Suprapubic skin (tissue), 4 donors: ENCODE measurements around the gene PKP3. TPM values are rescaled to one million over a fixed set of nuclear protein-coding genes. Genes with fewer than 3 reads are reported as not detected.

ENCODE experiments used
- DNase-seq, 2 donors: peaks; one replicate each; pipeline ENCODE4 v3.0.0-alpha.2; 2019; ENCODE audit warnings: low spot score in 2 of 2
- H3K27ac ChIP-seq: fragments of 200-600 bp; sonication (generic); one replicate; pipeline ENCODE4 v1.5.1; 2019
- H3K27me3 ChIP-seq: fragments of 200-600 bp; sonication (generic); one replicate; pipeline ENCODE4 v1.5.1; 2019
- H3K36me3 ChIP-seq: fragments of 200-600 bp; sonication (generic); one replicate; pipeline ENCODE4 v1.5.1; 2019
- H3K4me1 ChIP-seq: fragments of 200-600 bp; sonication (generic); one replicate; pipeline ENCODE4 v1.5.1; 2019
- H3K4me3 ChIP-seq: fragments of 200-600 bp; sonication (generic); one replicate; pipeline ENCODE4 v1.5.1; 2019; ENCODE audit warnings: mild to moderate bottlenecking
- H3K9me3 ChIP-seq: fragments of 200-600 bp; sonication (generic); one replicate; pipeline ENCODE4 v1.5.1; 2019
- EP300 ChIP-seq: sonication (generic); formaldehyde crosslinking; IDR thresholded peaks from one replicate; pipeline ENCODE4 v1.6.1; 2017; ENCODE audit warnings: antibody characterized with exemption
- POLR2A ChIP-seq, 2 donors: fragments of 450-650 bp; IDR thresholded peaks; one replicate each; pipeline ENCODE4 v1.6.1; 2017; ENCODE audit warnings: antibody characterized with exemption in 2 of 2, mild to moderate bottlenecking in 2 of 2, moderate library complexity in 2 of 2
- POLR2AphosphoS5 ChIP-seq, 3 donors: sonication (generic); formaldehyde crosslinking; IDR thresholded peaks; one replicate each; pipeline ENCODE4 v1.6.1; 2017; ENCODE audit warnings: antibody characterized with exemption in 3 of 3
- WGBS: methylation state at CpG from one replicate; pipeline ENCODE4 v1.1.5; 2018; 5-methylcytosine and 5-hydroxymethylcytosine counted together
- total RNA-seq, 4 donors: library from RNA; depleted of rRNA; stranded (reverse); fragments of >200 nt; gene quantifications; one replicate each; pipeline ENCODE4 v1.1.0, GENCODE V29; 2016
- TF ChIP-seq, protein P1 (sequence below), 2 donors: fragments of 200-600 bp in 1 of 2; fragments of 450-650 bp in 1 of 2; sonication (generic) in 1 of 2; IDR thresholded peaks; one replicate each; pipeline ENCODE4 v1.5.1; 2016 to 2019; ENCODE audit warnings: antibody characterized with exemption in 2 of 2, mild to moderate bottlenecking in 1 of 2, moderate library complexity in 1 of 2

PKP3 gene
- total RNA-seq, 4 donors from 2014 or later, result 318 to 486 (median 428) TPM

DNA sequence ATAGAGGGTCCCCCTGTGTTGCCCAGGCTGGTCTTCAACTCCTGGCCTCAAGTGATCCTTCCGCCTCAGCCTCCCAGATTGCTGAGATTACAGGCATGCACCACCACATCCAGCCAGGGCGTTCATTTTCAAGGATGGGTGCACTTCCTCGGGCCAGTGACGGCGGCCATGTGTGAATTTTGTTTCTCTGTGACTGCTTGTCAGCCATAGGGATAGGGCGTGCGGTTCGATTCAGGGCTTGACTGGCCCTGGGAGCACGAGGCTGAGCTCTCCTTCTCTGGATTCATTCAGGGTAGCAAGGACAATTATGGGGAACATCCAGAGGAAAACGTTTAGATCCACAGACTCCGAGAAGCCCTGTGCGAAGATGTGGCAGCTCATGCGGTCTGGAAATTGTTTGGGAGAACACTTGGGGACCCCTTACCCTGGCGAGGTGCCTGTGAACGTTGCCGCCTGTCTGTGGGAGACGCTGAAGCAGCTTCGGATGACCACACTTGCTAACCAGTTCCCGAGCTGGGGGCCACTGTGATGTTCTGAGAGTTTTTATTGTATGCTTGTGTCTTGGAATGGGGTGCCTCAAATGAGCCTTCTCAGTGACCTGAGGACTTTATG is 59.0 kb downstream of the PKP3 start:
- H3K4me3 ChIP-seq, result no peak overlapping the region
- TF ChIP-seq EP300 (no peak), POLR2AphosphoS5 (IDR thresholded peaks at IDR 0.05) (no peak), POLR2A (IDR thresholded peaks at IDR 0.05) (no peak)
- TF ChIP-seq, protein P1, sequence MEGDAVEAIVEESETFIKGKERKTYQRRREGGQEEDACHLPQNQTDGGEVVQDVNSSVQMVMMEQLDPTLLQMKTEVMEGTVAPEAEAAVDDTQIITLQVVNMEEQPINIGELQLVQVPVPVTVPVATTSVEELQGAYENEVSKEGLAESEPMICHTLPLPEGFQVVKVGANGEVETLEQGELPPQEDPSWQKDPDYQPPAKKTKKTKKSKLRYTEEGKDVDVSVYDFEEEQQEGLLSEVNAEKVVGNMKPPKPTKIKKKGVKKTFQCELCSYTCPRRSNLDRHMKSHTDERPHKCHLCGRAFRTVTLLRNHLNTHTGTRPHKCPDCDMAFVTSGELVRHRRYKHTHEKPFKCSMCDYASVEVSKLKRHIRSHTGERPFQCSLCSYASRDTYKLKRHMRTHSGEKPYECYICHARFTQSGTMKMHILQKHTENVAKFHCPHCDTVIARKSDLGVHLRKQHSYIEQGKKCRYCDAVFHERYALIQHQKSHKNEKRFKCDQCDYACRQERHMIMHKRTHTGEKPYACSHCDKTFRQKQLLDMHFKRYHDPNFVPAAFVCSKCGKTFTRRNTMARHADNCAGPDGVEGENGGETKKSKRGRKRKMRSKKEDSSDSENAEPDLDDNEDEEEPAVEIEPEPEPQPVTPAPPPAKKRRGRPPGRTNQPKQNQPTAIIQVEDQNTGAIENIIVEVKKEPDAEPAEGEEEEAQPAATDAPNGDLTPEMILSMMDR (IDR thresholded peaks at IDR 0.05), result no peak
- no peaks in the 10 kb centered on the region for H3K27me3 ChIP-seq
- H3K36me3 ChIP-seq, result peaks cover 21% of the 10 kb centered on the region
- WGBS, result 96% methylated on average over 14 of the region's 19 CpGs
- no peak for DNase-seq
- H3K27ac ChIP-seq, result no peak overlapping the region
- peaks cover 36% of the 10 kb centered on the region for H3K4me1 ChIP-seq
- no peaks in the 10 kb centered on the region for H3K9me3 ChIP-seq

DNA sequence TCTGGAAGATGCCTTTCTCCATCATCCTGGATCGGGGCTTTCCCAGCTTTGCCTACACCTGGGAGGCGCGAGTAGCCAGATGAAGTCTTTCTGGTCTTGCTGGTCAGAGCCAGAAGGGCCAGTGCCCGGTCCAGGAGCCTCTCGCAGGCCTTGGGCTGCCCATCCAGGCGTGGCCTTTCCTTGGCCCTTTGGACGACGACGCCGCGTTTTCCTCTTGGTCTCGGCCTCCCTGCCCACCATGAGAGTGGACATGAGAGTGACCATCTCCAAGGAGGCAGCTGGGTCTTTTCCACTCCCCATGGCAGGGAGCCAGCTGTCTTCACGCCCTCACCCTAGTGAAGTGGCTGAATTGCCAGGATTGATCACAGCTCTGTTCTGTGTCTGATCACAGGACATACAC is 59.6 kb downstream of the PKP3 start:
- Histone ChIP-seq H3K9me3 (no peaks in the 10 kb centered on the region), H3K27ac (no peak overlapping the region), H3K27me3 (no peaks in the 10 kb centered on the region), H3K4me3 (no peak overlapping the region), H3K4me1 (peaks cover 31% of the 10 kb centered on the region), H3K36me3 (peaks cover 21% of the 10 kb centered on the region)
- 85% methylated on average over 4 of the region's 13 CpGs for WGBS
- no peak for DNase-seq
- TF ChIP-seq POLR2A (IDR thresholded peaks at IDR 0.05) (no peak), EP300 (no peak), POLR2AphosphoS5 (IDR thresholded peaks at IDR 0.05) (no peak)
- TF ChIP-seq, protein P1 (IDR thresholded peaks at IDR 0.05), result no peak

DNA sequence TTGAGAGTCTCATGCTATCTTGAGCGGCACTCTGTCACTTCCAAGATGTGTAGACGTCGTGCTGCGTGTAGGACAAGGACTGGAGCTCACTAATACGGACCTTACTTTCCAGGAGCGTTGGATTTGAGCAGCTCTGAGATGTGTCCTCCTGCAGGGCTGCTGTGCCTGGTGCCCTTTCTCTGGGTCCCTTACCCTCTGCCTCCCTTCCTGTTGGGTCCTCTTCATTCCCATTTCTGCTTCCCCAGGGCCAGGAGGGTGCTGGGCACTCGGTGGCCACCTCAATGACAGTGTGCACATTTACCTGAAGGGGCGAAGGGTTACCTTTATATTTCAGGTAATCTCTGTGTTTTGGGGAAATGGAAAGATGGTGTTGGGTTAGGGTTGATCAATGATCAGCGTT is 60.0 kb downstream of the PKP3 start:
- 90% methylated on average over 9 of the region's 9 CpGs for WGBS
- Histone ChIP-seq H3K36me3 (peaks cover 21% of the 10 kb centered on the region), H3K4me3 (no peak overlapping the region), H3K4me1 (peaks cover 26% of the 10 kb centered on the region), H3K27ac (no peak overlapping the region), H3K9me3 (no peaks in the 10 kb centered on the region), H3K27me3 (no peaks in the 10 kb centered on the region)
- DNase-seq, result no peak
- TF ChIP-seq POLR2A (IDR thresholded peaks at IDR 0.05), result no peak
- TF ChIP-seq EP300, result no peak
- TF ChIP-seq POLR2AphosphoS5 (IDR thresholded peaks at IDR 0.05), result no peak
- TF ChIP-seq, protein P1 (IDR thresholded peaks at IDR 0.05), result no peak

Other genes starting within 250 kb of the PKP3 start
- gene SCGB1C1, start 201.1 kb upstream of the PKP3 start, total RNA-seq, result not detected
- gene BET1L, start 186.8 kb upstream of the PKP3 start, total RNA-seq, result 10 to 100 TPM; 25.8 to 31.7 (median 27.9) TPM
- 10 to 100 TPM; 62.4 to 90.1 (median 80.9) TPM for gene RIC8A, start 186.5 kb upstream of the PKP3 start, total RNA-seq
- gene SIRT3, start 157.9 kb upstream of the PKP3 start, total RNA-seq, result 10 to 100 TPM in 3 of 4 donors, 1 to 10 TPM in 1; 9.1 to 20.1 (median 13.3) TPM
- 10 to 100 TPM; 70.3 to 97.8 (median 87.3) TPM for gene PSMD13, start 157.2 kb upstream of the PKP3 start, total RNA-seq
- 1 to 10 TPM in 1 of 4 donors, under 1 TPM in 3; 0.15 to 1.3 (median 0.64) TPM for gene NLRP6, start 115.8 kb upstream of the PKP3 start, total RNA-seq
- gene PGGHG, start 105.1 kb upstream of the PKP3 start, total RNA-seq, result 10 to 100 TPM in 2 of 4 donors, 1 to 10 TPM in 2; 3.5 to 22.0 (median 8.1) TPM
- not detected for gene IFITM5, start 94.7 kb upstream of the PKP3 start, total RNA-seq
- 10 to 100 TPM; 25.6 to 84.1 (median 45.1) TPM for gene IFITM2, start 86.4 kb upstream of the PKP3 start, total RNA-seq
- 100 to 1,000 TPM in 1 of 4 donors, 10 to 100 TPM in 3; 50.7 to 128 (median 67.6) TPM for gene IFITM1, start 80.2 kb upstream of the PKP3 start, total RNA-seq
- 100 to 1,000 TPM in 2 of 4 donors, 10 to 100 TPM in 2; 69.6 to 160 (median 110) TPM for gene IFITM3, start 73.3 kb upstream of the PKP3 start, total RNA-seq
- gene B4GALNT4, start 24.7 kb upstream of the PKP3 start, total RNA-seq, result 1 to 10 TPM; 1.2 to 3.0 (median 1.6) TPM
- 10 to 100 TPM; 14.2 to 26.0 (median 16.5) TPM for gene SIGIRR, start 20.8 kb downstream of the PKP3 start, total RNA-seq
- gene ANO9, start 47.8 kb downstream of the PKP3 start, total RNA-seq, result 100 to 1,000 TPM in 2 of 4 donors, 10 to 100 TPM in 2; 76.8 to 166 (median 103) TPM
- 10 to 100 TPM; 22.3 to 31.0 (median 25.3) TPM for gene PTDSS2, start 56.1 kb downstream of the PKP3 start, total RNA-seq
- gene RNH1, start 113.0 kb downstream of the PKP3 start, total RNA-seq, result 100 to 1,000 TPM; 378 to 392 (median 383) TPM
- gene HRAS, start 141.4 kb downstream of the PKP3 start, total RNA-seq, result 100 to 1,000 TPM in 2 of 4 donors, 10 to 100 TPM in 2; 82.9 to 131 (median 96.2) TPM
- 1 to 10 TPM; 1.7 to 2.4 (median 2.1) TPM for gene LRRC56, start 143.3 kb downstream of the PKP3 start, total RNA-seq
- 10 to 100 TPM in 1 of 4 donors, 1 to 10 TPM in 3; 6.3 to 17.8 (median 8.7) TPM for gene LMNTD2, start 166.5 kb downstream of the PKP3 start, total RNA-seq
- 100 to 1,000 TPM in 1 of 4 donors, 10 to 100 TPM in 3; 82.6 to 113 (median 87.0) TPM for gene RASSF7, start 166.8 kb downstream of the PKP3 start, total RNA-seq
- 10 to 100 TPM; 27.9 to 55.6 (median 42.0) TPM for gene PHRF1, start 182.3 kb downstream of the PKP3 start, total RNA-seq
- 10 to 100 TPM; 20.9 to 34.0 (median 26.6) TPM for gene IRF7, start 221.7 kb downstream of the PKP3 start, total RNA-seq
- gene CDHR5, start 230.7 kb downstream of the PKP3 start, total RNA-seq, result 1 to 10 TPM in 1 of 4 donors, under 1 TPM in 1, not detected in 2; 0.53 to 1.1 TPM
- gene SCT, start 233.0 kb downstream of the PKP3 start, total RNA-seq, result not detected
- gene DRD4, start 243.1 kb downstream of the PKP3 start, total RNA-seq, result 1 to 10 TPM in 1 of 4 donors, under 1 TPM in 1, not detected in 2; 0.97 to 1.2 TPM